Measurements from ENCODE around the gene CSAD. TPM values are rescaled to one million over a fixed set of nuclear protein-coding genes. Genes with fewer than 3 reads are reported as not detected.
A peak's percentile ranks its signal among the peaks of the same experiment; 100 is the strongest.

Gene CSAD
- total and polyA plus RNA-seq, 2 donors (not counting 3 experiments of a cell fraction or from before 2014, with no cell fraction given): 21.1 to 24.4 TPM

GRCh38 chr12:53213348-53213747 lies 32.6 kb upstream of the CSAD start:
- TF ChIP-seq CTCF (IDR thresholded peaks at IDR 0.05; ENCODE audit: extremely low read depth in 1 of 2, insufficient read depth in 1 of 2, low read depth in 1 of 2, low read length in 2 of 2): peak; percentile 87 to 95
- TF ChIP-seq GATA2 (IDR thresholded peaks at IDR 0.05; ENCODE audit: insufficient read depth, insufficient read length, low read depth, low read length): no peak
- Histone ChIP-seq H3K9me3 (replicated peaks; ENCODE audit: control insufficient read depth, insufficient read depth, low read length) (no peaks in the 10 kb centered on the region), H4K20me1 (replicated peaks; ENCODE audit: control insufficient read depth, extremely low read depth, insufficient read depth, low read length) (no peaks in the 10 kb centered on the region), H3K4me2 (ENCODE audit: insufficient read depth, low read length) (no peak overlapping the region), H3K36me3 (ENCODE audit: control insufficient read depth in 2 of 2, extremely low read depth in 1 of 2, insufficient read depth in 2 of 2, low read length in 2 of 2) (peaks cover 0 to 2% of the 10 kb centered on the region in 2 experiments), H3K27me3 (ENCODE audit: control insufficient read depth in 2 of 2, insufficient read depth in 2 of 2, low read length in 2 of 2) (no peaks in the 10 kb centered on the region), H3K79me2 (ENCODE audit: control insufficient read depth, insufficient read depth, low read length) (no peaks in the 10 kb centered on the region), H3K4me3 (replicated peaks in 1 of 3; ENCODE audit: insufficient read depth in 1 of 3, low read depth in 1 of 3, low read length in 3 of 3) (no peak overlapping the region), H3K4me1 (ENCODE audit: control insufficient read depth, extremely low read depth, insufficient read depth, low read length) (peaks cover 31% of the 10 kb centered on the region), H3K27ac (ENCODE audit: insufficient read depth, low read depth, low read length) (no peak overlapping the region), H2AFZ (ENCODE audit: low read depth, low read length) (no peak overlapping the region), H3K9ac (replicated peaks; ENCODE audit: extremely low read depth, insufficient read depth, low read length) (no peak overlapping the region), H3K9me1 (replicated peaks; ENCODE audit: control insufficient read depth, extremely low read depth, insufficient read depth, low read length) (no peaks in the 10 kb centered on the region)
- no TSS peak for BruUV-seq (replicated peaks)
- intact Hi-C loops (cut with micrococcal nuclease): loop anchor here (1.0 kb wide), 5 partner anchors 38 to 208 kb away; partner anchors contain the start of genes AAAS and ESPL1
- dilution Hi-C loops (cut with MboI; ENCODE audit: extremely low pct_ligation_motif_present, low sequenced_read_pairs): no loop called here
- DNase-seq (ENCODE audit: low read depth, low spot score): peak; percentile 69
- FAIRE-seq: peak; percentile 75
- CTCF ChIA-PET: interaction anchor here (0.6 to 7.3 kb wide), 49 partner anchors 8 to 296 kb away, joined by 3 to 366 read pairs (median 6); partner anchors contain the start of genes AAAS, CSAD, ESPL1 and MYG1
- POLR2A ChIA-PET: interaction anchor here (1.5 kb wide), 1 partner anchor 108 kb away, joined by 6 read pairs; the partner anchor contains the start of gene AAAS

GRCh38 chr12:53212931-53213330 lies 32.2 kb upstream of the CSAD start:
- Histone ChIP-seq H3K9me3 (replicated peaks; ENCODE audit: control insufficient read depth, insufficient read depth, low read length) (no peaks in the 10 kb centered on the region), H3K36me3 (ENCODE audit: control insufficient read depth in 2 of 2, extremely low read depth in 1 of 2, insufficient read depth in 2 of 2, low read length in 2 of 2) (peaks cover 0 to 2% of the 10 kb centered on the region in 2 experiments), H3K9ac (replicated peaks; ENCODE audit: extremely low read depth, insufficient read depth, low read length) (no peak overlapping the region), H3K9me1 (replicated peaks; ENCODE audit: control insufficient read depth, extremely low read depth, insufficient read depth, low read length) (no peaks in the 10 kb centered on the region), H2AFZ (ENCODE audit: low read depth, low read length) (no peak overlapping the region), H3K27me3 (ENCODE audit: control insufficient read depth in 2 of 2, insufficient read depth in 2 of 2, low read length in 2 of 2) (no peaks in the 10 kb centered on the region), H4K20me1 (replicated peaks; ENCODE audit: control insufficient read depth, extremely low read depth, insufficient read depth, low read length) (no peaks in the 10 kb centered on the region), H3K27ac (ENCODE audit: insufficient read depth, low read depth, low read length) (no peak overlapping the region), H3K4me2 (ENCODE audit: insufficient read depth, low read length) (no peak overlapping the region), H3K79me2 (ENCODE audit: control insufficient read depth, insufficient read depth, low read length) (no peaks in the 10 kb centered on the region), H3K4me3 (replicated peaks in 1 of 3; ENCODE audit: insufficient read depth in 1 of 3, low read depth in 1 of 3, low read length in 3 of 3) (no peak overlapping the region), H3K4me1 (ENCODE audit: control insufficient read depth, extremely low read depth, insufficient read depth, low read length) (peaks cover 29% of the 10 kb centered on the region)
- no peak for FAIRE-seq
- TF ChIP-seq POLR2AphosphoS5 (IDR thresholded peaks at IDR 0.05; ENCODE audit: insufficient read depth, low read depth, low read length): no peak
- TF ChIP-seq MAX (IDR thresholded peaks at IDR 0.05; ENCODE audit: insufficient read depth, insufficient read length): no peak
- TF ChIP-seq CTCF (IDR thresholded peaks at IDR 0.05; ENCODE audit: extremely low read depth in 1 of 2, insufficient read depth in 1 of 2, low read depth in 1 of 2, low read length in 2 of 2): no peak
- TF ChIP-seq GATA2 (IDR thresholded peaks at IDR 0.05; ENCODE audit: insufficient read depth, insufficient read length, low read depth, low read length): no peak
- no peak for TF ChIP-seq JUN (IDR thresholded peaks at IDR 0.05; ENCODE audit: borderline replicate concordance, insufficient read depth, insufficient read length, low read depth)
- TF ChIP-seq MYC (IDR thresholded peaks at IDR 0.05; ENCODE audit: low read depth, low read length): no peak
- no peak for TF ChIP-seq EZH2 (IDR thresholded peaks at IDR 0.05; ENCODE audit: borderline replicate concordance, low read depth, low read length, severe bottlenecking)
- no peak for TF ChIP-seq POLR2A (IDR thresholded peaks at IDR 0.05; ENCODE audit: low read depth, low read length)
- no peak for TF ChIP-seq FOS (IDR thresholded peaks at IDR 0.05; ENCODE audit: borderline replicate concordance, insufficient read depth, low read length)
- CTCF ChIA-PET: interaction anchor here (0.7 to 7.3 kb wide), 23 partner anchors 8 to 208 kb away, joined by 4 to 366 read pairs (median 9); partner anchors contain the start of genes AAAS, ESPL1, MYG1 and PFDN5
- no peak for DNase-seq (ENCODE audit: low read depth, low spot score)
- BruUV-seq (replicated peaks): no TSS peak
- POLR2A ChIA-PET: no interaction called here
- dilution Hi-C loops (cut with MboI; ENCODE audit: extremely low pct_ligation_motif_present, low sequenced_read_pairs): no loop called here
- intact Hi-C loops (cut with micrococcal nuclease): loop anchor here (1.0 kb wide), 5 partner anchors 38 to 208 kb away; partner anchors contain the start of genes AAAS and ESPL1

Data from endothelial cell of umbilical vein (primary cell).